Mucosa of gallbladder (tissue), 1 donor: ENCODE results near the gene GRIN2A. TPM values are rescaled to one million over a fixed set of nuclear protein-coding genes. Genes with fewer than 3 reads are reported as not detected.

Source experiments
- DNase-seq: peaks from one replicate; pipeline ENCODE4 v3.0.0-alpha.2; 2020; ENCODE audit warnings: low spot score
- total RNA-seq: library from RNA; stranded (reverse); gene quantifications from one replicate; pipeline ENCODE4 v1.2.1, GENCODE V29; 2021
- donor health status: DM: no; HTN: no; CAD: no.

Gene GRIN2A
- 62.8 TPM for total RNA-seq

- no peak for DNase-seq
These were observed at the start of gene GRIN2A for GRCh38 chr16:10182222-10183053. GRIN2A (minus strand) TSS chr16:10182428; CDS start chr16:10180411, 2,017 bp downstream.

GRCh38 chr16:10231563-10231962 lies 49.3 kb upstream of the GRIN2A start:
- no peak for DNase-seq

- DNase-seq: no peak
These were observed 46.6 kb upstream of the GRIN2A start for GRCh38 chr16:10228779-10229178.

- no peak for DNase-seq
These were observed 44.7 kb upstream of the GRIN2A start for GRCh38 chr16:10226987-10227306.

GRCh38 chr16:10226141-10226986 lies 44.1 kb upstream of the GRIN2A start:
- DNase-seq: no peak

GRCh38 chr16:10225653-10226052 lies 43.4 kb upstream of the GRIN2A start:
- no peak for DNase-seq

- no peak for DNase-seq
These were observed 42.6 kb upstream of the GRIN2A start for GRCh38 chr16:10224850-10225249.

- DNase-seq: no peak
These were observed 38.7 kb upstream of the GRIN2A start for GRCh38 chr16:10220942-10221341.

GRCh38 chr16:10219742-10220141 lies 37.5 kb upstream of the GRIN2A start:
- no peak for DNase-seq

- DNase-seq: no peak
These were observed 36.4 kb upstream of the GRIN2A start for GRCh38 chr16:10218490-10219206.

- DNase-seq: no peak
These were observed 31.5 kb upstream of the GRIN2A start for GRCh38 chr16:10213748-10214147.

- DNase-seq: no peak
These were observed 28.7 kb upstream of the GRIN2A start for GRCh38 chr16:10210944-10211343.

- DNase-seq: no peak
These were observed 24.6 kb upstream of the GRIN2A start for GRCh38 chr16:10206865-10207264.

- no peak for DNase-seq
These were observed 24.0 kb upstream of the GRIN2A start for GRCh38 chr16:10206215-10206614.

GRCh38 chr16:10205688-10206087 lies 23.5 kb upstream of the GRIN2A start:
- DNase-seq: no peak

GRCh38 chr16:10202649-10203048 lies 20.4 kb upstream of the GRIN2A start:
- no peak for DNase-seq

- no peak for DNase-seq
These were observed 18.7 kb upstream of the GRIN2A start for GRCh38 chr16:10200637-10201586.

- DNase-seq: no peak
These were observed 14.8 kb upstream of the GRIN2A start for GRCh38 chr16:10196999-10197398.

- no peak for DNase-seq
These were observed 8.9 kb upstream of the GRIN2A start for GRCh38 chr16:10191096-10191495.

- no peak for DNase-seq
These were observed 7.7 kb upstream of the GRIN2A start for GRCh38 chr16:10189861-10190390.

GRCh38 chr16:10188236-10188635 lies 6.0 kb upstream of the GRIN2A start:
- DNase-seq: no peak
